GM13977 (cell line): Measurements from ENCODE around the gene ABHD8.

Experiments
- DNase-seq: peaks from one replicate; pipeline ENCODE4 v3.0.0; 2012; ENCODE audit warnings: low spot score
- CTCF ChIP-seq: IDR thresholded peaks from 2 replicates; pipeline ENCODE4 v1.5.1; 2012; ENCODE audit warnings: mild to moderate bottlenecking, control low read depth; ENCODE audit not compliant: insufficient read depth; ENCODE audit errors: extremely low read depth, missing control alignments
- in situ Hi-C: fragments of 300-500 bp; cut with MboI; formaldehyde crosslinking; loops from one replicate; pipeline ENCODE4 v1.12.0; 2022; ENCODE audit warnings: low sequenced_read_pairs, low pct_unique_long_range_greater_than_20kb, mixed read lengths, inconsistent platforms; ENCODE audit not compliant: unreplicated experiment

ABHD8 gene

GRCh38 chr19:17311455-17312188 lies 8.4 kb upstream of the ABHD8 start:
- in situ Hi-C loops = no loop called here
- no peak for TF ChIP-seq CTCF
- DNase-seq = no peak

GRCh38 chr19:17309965-17310461 lies 6.8 kb upstream of the ABHD8 start:
- no peak for DNase-seq
- TF ChIP-seq CTCF = no peak
- in situ Hi-C loops = no loop called here

DNA sequence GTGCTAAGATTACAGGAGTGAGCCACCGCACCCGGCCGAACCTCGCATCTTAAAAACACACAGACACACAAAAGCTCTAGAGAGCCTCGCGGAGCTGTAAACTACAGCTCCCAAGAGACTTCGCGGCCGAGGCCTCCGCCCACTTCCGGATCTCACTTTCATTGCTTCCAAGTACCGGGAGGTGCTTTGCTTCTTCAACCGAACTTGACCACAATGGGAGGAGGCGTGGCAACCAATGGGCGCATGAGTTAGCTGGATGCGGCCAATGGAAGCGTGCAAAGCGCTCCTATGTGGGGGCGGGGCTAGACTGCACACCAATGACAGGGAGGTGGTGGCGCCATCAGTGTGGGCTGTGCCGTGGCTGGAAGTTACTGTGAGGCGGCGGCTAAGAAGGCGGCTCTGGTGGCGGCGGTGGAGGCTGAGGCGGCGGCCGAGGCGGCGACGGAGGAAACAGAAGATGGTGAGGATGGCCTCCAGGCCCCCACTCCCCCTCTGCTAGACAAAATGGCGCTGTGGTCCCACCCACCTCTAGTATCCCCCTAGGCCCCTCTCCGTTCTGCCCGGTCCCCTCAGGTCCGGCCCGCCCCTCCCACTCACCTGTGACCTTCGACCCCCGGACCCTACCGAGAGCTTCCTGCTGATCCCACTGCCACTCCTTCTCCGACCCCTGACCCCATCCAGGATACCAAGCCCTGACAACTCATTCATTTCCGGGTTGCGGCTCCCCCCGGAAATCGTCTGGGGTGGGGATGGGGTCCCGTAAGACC lies 6.2 kb upstream of the ABHD8 start, which contains the start of gene DDA1:
Gene DDA1, plus strand, starts transcription at position 366 of the 767 bp plus-strand sequence. Its CDS starts 92 bp downstream, at position 458.
- TF ChIP-seq CTCF = no peak
- in situ Hi-C loops = no loop called here
- peak; percentile 98 for DNase-seq

DNA sequence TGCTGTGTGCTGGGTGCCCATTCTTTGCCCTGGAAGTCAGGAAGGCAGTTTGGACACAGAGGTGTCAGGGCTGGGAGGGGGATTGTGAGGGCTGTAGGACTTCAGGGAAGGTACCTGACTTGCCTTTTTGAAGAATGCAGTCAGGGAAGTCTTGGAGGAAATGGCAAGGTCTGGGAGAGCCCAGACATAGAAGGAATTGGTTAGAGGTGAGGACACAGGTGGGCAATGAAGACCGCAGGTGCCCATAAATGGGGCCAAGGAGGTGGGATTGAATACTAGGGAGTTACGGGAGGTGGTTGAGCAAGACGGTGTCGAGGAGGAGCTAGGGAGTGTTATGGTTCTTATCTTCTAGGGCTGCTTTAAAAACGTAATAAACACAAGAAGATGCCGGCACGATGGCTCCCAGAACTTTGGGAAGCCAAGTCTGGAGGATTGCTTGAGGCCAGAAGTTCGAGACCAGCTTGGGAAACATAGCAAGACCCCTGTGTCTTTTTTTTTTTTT lies 4.7 kb upstream of the ABHD8 start:
- TF ChIP-seq CTCF = no peak
- DNase-seq = no peak
- in situ Hi-C loops = no loop called here

DNA sequence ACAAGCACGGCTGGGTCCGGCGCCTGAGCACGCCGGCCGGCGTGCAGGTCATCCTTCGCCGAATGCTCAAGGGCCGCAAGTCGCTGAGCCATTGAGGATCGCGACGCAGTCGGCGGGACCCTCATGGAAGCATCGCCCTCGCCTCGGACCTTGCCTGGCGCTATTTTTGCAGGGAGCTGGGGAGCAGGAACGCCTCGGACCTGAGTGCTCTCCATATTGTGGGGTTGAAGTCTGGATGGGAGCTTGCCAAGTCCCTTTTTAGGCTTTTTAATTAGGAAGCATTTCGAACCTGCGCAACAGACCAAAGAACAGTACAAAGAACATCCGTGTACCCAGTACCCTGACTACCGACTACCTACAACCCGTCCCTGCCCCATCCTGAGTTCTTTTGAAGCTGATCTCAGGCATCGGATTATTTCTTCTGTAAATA lies 3.1 kb upstream of the ABHD8 start:
- no peak for DNase-seq
- no peak for TF ChIP-seq CTCF
- in situ Hi-C loops = no loop called here

DNA sequence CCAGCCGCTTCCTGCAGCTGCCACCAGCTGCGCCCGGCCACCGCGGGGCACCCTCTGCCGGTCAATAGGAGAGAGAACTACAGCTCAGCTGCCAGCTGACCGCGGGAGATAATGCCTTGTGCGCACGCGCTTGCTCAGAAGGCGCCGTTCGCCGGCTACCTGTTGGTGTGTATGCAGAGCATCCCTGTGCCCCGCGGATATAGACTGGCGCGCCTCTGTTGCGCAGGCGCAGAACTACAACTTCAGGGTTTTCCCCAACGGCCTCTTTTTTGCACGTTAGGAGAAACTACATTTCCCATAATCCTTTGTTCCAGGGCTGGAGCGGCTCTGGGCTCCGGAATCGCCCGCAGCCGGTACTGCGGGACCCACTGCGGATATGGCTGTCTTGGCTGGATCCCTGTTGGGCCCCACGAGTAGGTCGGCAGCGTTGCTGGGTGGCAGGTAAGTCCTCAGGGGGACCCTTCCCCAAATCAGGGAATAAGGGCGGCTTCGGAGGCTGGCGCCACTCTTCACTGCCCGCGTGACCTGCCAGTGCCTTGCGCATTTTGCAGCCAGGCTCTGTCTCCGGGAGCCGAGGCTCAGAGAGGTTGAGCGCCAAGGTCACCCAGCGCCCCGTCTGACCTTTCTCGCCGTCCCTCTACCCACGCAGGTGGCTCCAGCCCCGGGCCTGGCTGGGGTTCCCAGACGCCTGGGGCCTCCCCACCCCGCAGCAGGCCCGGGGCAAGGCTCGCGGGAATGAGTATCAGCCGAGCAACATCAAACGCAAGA lies 2.5 kb upstream of the ABHD8 start, which contains the start of gene MRPL34:
Gene MRPL34, plus strand, starts transcription at position 356 of the 768 bp plus-strand sequence. Its CDS starts 21 bp downstream, at position 377.
- in situ Hi-C loops = no loop called here
- TF ChIP-seq CTCF = peak; percentile 72
- peak; percentile 93 for DNase-seq
